PC-9 (cell line): ENCODE data around the gene AGO4.

Source experiments
- CTCF ChIP-seq: fragments of 200-600 bp; sonication (generic); conservative IDR thresholded peaks from 2 replicates; pipeline ENCODE4 v1.6.1; 2017; ENCODE audit warnings: mixed run types, antibody characterized with exemption, mild to moderate bottlenecking, moderate library complexity
- EZH2 ChIP-seq: fragments of 200-600 bp; sonication (generic); IDR thresholded peaks from 2 replicates; pipeline ENCODE4 v1.8.0; 2017; ENCODE audit warnings: antibody characterized with exemption, low read depth

GRCh38 chr1:35763201-35763600 is 44.6 kb upstream of the AGO4 start:
- TF ChIP-seq CTCF (no peak), EZH2 (no peak)
